ENCODE results near the gene CDPF1.

DNA sequence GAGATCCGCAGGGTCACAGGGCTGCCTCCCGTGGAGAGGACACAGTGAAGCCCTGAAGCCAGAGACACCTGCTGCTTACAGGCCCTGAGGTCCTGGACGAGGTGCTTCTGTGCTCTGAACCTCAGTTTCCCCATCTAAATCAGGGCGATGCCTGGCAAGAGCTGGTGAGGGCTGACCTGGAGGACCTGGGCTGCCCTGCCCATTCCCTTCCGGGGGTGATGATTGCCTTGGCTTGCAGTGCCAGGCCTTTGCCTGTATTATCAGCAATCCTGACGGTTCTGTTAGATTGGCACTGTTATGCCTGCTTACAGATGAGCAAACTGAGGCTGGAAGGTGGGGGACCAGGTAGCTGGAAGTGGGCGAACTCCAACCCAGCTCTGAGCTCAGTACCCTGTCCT lies 38.8 kb upstream of the CDPF1 start:
- TF ChIP-seq, protein P1, sequence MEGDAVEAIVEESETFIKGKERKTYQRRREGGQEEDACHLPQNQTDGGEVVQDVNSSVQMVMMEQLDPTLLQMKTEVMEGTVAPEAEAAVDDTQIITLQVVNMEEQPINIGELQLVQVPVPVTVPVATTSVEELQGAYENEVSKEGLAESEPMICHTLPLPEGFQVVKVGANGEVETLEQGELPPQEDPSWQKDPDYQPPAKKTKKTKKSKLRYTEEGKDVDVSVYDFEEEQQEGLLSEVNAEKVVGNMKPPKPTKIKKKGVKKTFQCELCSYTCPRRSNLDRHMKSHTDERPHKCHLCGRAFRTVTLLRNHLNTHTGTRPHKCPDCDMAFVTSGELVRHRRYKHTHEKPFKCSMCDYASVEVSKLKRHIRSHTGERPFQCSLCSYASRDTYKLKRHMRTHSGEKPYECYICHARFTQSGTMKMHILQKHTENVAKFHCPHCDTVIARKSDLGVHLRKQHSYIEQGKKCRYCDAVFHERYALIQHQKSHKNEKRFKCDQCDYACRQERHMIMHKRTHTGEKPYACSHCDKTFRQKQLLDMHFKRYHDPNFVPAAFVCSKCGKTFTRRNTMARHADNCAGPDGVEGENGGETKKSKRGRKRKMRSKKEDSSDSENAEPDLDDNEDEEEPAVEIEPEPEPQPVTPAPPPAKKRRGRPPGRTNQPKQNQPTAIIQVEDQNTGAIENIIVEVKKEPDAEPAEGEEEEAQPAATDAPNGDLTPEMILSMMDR (IDR thresholded peaks at IDR 0.05): no peak
- no peak for TF ChIP-seq EZH2 (IDR thresholded peaks at IDR 0.05)
- no peak for TF ChIP-seq EZH2phosphoT487 (IDR thresholded peaks at IDR 0.05)

Data from neural progenitor cell (in vitro differentiated cells).